Measurements from ENCODE around the gene KCNQ1OT1. TPM values are rescaled to one million over a fixed set of nuclear protein-coding genes. Genes with fewer than 3 reads are reported as not detected.

Gene KCNQ1OT1
- total and polyA plus RNA-seq, 12 donors = 0.01 to 0.73 (median 0.43) TPM

DNA sequence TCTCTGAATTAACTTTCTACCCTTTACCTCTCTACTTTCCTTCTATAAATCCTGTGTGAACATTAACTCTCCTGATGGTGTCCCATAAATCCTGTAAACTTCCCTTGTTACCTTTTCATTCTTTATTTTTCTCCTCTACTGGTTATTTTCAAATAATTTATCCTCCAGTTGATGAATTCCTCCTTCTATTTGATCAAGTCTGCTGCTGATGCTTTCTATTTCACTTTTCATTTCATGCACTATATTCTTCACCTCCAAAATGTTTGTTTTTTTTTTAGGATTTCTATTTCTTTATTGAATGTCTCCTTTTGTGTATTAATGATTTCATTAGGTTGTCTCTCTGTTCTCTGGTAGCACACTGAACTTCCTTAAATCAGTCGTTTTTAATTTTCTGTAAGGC lies 68.6 kb downstream of the KCNQ1OT1 start:
- no peak for ATAC-seq
- TF ChIP-seq, protein P1, sequence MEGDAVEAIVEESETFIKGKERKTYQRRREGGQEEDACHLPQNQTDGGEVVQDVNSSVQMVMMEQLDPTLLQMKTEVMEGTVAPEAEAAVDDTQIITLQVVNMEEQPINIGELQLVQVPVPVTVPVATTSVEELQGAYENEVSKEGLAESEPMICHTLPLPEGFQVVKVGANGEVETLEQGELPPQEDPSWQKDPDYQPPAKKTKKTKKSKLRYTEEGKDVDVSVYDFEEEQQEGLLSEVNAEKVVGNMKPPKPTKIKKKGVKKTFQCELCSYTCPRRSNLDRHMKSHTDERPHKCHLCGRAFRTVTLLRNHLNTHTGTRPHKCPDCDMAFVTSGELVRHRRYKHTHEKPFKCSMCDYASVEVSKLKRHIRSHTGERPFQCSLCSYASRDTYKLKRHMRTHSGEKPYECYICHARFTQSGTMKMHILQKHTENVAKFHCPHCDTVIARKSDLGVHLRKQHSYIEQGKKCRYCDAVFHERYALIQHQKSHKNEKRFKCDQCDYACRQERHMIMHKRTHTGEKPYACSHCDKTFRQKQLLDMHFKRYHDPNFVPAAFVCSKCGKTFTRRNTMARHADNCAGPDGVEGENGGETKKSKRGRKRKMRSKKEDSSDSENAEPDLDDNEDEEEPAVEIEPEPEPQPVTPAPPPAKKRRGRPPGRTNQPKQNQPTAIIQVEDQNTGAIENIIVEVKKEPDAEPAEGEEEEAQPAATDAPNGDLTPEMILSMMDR (IDR thresholded peaks at IDR 0.05) = no peak
- no peaks in the 10 kb centered on the region for H3K4me1 ChIP-seq
- intact Hi-C loops (cut with DNase I) = no loop called here
- H3K36me3 ChIP-seq = peaks cover 0 to 19% (median 0%) of the 10 kb centered on the region in 9 donors
- peaks cover 0 to 80% (median 30%) of the 10 kb centered on the region in 11 donors for H3K9me3 ChIP-seq
- 58 to 70% methylated on average over 1 of the region's 1 CpG for WGBS, 2 donors
- H3K27ac ChIP-seq = no peak overlapping the region
- no peak for DNase-seq
- no peak overlapping the region for H3K4me3 ChIP-seq
- no peaks in the 10 kb centered on the region for H3K27me3 ChIP-seq

DNA sequence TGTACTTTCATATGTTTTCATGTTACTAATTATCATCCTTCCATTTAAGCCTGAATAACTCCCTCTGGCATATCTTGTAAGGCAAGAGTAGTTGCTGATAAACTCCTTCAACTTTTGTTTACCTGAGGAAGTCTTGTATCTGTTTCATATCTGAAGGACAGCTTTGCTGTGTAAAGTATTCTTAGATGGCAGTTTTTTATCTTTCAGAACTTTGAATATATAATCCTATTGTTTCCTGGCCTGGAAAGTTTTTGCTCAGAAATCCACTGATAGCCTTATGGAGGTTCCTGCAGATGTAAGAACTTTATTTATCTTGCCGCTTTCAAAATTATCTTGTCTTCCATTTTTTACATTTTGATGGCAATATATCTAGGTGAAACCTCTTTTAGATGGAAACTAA lies 69.1 kb downstream of the KCNQ1OT1 start:
- TF ChIP-seq, protein P1 (IDR thresholded peaks at IDR 0.05) = no peak
- no peak for ATAC-seq
- intact Hi-C loops (cut with DNase I) = no loop called here
- WGBS, 2 donors = 94 to 96% methylated on average over 1 of the region's 1 CpG
- Histone ChIP-seq H3K27me3 (no peaks in the 10 kb centered on the region), H3K36me3 (peaks cover 0 to 19% (median 0%) of the 10 kb centered on the region in 9 donors), H3K27ac (no peak overlapping the region), H3K4me3 (no peak overlapping the region), H3K9me3 (peaks cover 0 to 84% (median 30%) of the 10 kb centered on the region in 11 donors), H3K4me1 (no peaks in the 10 kb centered on the region)
- no peak for DNase-seq

DNA sequence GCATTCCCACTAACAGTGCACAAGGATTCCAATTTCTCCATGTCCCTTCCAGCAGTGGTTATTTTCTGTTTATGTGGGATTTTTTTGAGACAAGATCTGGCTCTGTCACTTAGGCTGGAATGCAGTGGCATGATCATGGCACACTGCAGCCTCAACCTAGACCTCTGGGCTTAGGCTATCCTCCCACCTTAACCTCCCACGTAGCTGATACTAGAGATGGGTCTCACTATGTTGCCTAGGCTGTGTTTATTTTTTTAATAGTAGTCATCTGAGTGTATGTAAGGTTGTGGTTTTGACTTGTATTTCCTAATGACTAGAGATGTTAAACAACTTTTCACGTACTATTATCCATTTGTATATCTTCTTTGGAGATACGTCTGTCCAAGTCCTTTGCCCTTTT lies 74.6 kb downstream of the KCNQ1OT1 start:
- Histone ChIP-seq H3K36me3 (peaks cover 0 to 8% (median 0%) of the 10 kb centered on the region in 9 donors), H3K27ac (no peak overlapping the region), H3K4me1 (peaks cover 0 to 5% (median 0%) of the 10 kb centered on the region in 9 donors), H3K9me3 (peaks cover 0 to 37% (median 7%) of the 10 kb centered on the region in 11 donors), H3K27me3 (no peaks in the 10 kb centered on the region), H3K4me3 (no peak overlapping the region)
- WGBS, 2 donors = 59 to 62% methylated on average over 3 of the region's 3 CpGs
- intact Hi-C loops (cut with DNase I) = no loop called here
- TF ChIP-seq, protein P1 (IDR thresholded peaks at IDR 0.05) = no peak
- ATAC-seq (no peak), DNase-seq (no peak)

DNA sequence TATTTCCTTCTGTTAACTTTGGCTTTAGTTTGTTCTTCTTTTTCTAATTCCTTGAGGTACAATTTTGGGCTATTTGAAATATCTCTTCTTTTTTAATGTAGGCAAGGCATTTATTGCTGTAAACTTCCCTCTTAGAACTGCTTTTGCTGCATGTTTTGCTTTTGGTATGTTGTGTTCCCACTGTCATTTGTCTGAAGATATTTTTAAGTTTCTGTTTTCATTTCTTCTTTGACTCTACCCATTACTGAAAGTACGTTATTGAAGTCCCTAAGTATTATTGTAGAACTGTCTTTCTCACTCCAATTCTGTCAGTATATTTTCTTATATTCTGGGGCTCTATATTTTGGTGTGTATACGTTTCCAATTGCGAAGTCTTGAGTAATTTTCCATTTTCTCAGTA lies 77.9 kb downstream of the KCNQ1OT1 start:
- 28 to 30% methylated on average over 3 of the region's 3 CpGs for WGBS, 2 donors
- intact Hi-C loops (cut with DNase I) = no loop called here
- H3K4me3 ChIP-seq = no peak overlapping the region
- ATAC-seq (no peak), DNase-seq (no peak)
- no peak overlapping the region for H3K27ac ChIP-seq
- H3K36me3 ChIP-seq = peaks cover 0 to 8% (median 0%) of the 10 kb centered on the region in 9 donors
- H3K27me3 ChIP-seq = no peaks in the 10 kb centered on the region
- TF ChIP-seq, protein P1 (IDR thresholded peaks at IDR 0.05) = no peak
- H3K9me3 ChIP-seq = peaks cover 0 to 9% (median 0%) of the 10 kb centered on the region in 11 donors
- peaks cover 0 to 5% (median 0%) of the 10 kb centered on the region in 9 donors for H3K4me1 ChIP-seq

All from heart right ventricle (tissue), 16 donors.